Measurements from ENCODE around the gene NFIX.
"Not testable (repeated sequence)": the region's sequence is repeated elsewhere in the genome, so short reads cannot be mapped to it uniquely, and the experiment has no call there.

NFIX gene

GRCh38 chr19:12954612-12954962 is 40.7 kb upstream of the NFIX start:
- DNase-seq (ENCODE audit: insufficient read length, low spot score): no peak
- FAIRE-seq: no peak
- TF ChIP-seq, protein P1, sequence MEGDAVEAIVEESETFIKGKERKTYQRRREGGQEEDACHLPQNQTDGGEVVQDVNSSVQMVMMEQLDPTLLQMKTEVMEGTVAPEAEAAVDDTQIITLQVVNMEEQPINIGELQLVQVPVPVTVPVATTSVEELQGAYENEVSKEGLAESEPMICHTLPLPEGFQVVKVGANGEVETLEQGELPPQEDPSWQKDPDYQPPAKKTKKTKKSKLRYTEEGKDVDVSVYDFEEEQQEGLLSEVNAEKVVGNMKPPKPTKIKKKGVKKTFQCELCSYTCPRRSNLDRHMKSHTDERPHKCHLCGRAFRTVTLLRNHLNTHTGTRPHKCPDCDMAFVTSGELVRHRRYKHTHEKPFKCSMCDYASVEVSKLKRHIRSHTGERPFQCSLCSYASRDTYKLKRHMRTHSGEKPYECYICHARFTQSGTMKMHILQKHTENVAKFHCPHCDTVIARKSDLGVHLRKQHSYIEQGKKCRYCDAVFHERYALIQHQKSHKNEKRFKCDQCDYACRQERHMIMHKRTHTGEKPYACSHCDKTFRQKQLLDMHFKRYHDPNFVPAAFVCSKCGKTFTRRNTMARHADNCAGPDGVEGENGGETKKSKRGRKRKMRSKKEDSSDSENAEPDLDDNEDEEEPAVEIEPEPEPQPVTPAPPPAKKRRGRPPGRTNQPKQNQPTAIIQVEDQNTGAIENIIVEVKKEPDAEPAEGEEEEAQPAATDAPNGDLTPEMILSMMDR (IDR thresholded peaks at IDR 0.05; ENCODE audit: insufficient read depth, missing control alignments): no peak

DNA sequence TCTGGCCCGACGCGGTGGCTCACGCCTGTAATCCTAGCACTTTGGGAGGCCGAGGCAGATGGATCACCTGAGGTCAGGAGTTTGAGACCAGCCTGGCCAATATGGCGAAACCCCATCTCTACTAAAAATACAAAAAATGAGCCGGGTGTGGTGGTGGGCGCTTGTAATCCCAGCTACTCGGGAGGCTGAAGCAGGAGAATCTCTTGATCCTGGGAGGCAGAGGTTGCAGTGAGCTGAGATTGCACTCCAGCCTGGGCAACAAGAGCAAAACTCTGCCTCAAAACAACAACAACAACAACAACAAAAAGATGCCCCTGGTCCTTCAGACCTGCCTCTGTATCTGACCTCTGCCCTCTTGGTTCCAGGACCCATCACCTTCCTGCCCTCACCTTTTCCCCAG is 39.7 kb upstream of the NFIX start:
- not testable (repeated sequence) for FAIRE-seq

DNA sequence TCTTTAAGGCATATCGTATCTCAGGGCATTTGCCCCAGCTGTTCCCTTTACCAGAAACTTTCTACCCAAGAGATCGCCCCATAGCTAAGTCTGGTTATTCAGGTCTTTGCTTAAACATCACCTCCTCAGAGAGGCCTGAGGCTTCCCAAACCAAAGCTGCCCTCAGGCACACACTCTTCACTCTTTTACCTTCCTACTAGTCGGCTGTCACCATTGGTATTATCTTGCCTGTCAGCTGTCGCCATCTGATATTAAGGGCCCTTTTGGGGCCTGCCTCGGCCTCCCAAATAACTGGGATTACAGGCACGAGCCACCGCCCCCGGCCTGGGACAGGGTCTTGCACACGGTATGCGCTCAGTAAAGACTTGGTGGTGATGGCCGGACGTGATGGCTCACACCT is 39.3 kb upstream of the NFIX start:
- FAIRE-seq (no peak), DNase-seq (ENCODE audit: insufficient read length, low spot score) (no peak)
- TF ChIP-seq, protein P1 (IDR thresholded peaks at IDR 0.05; ENCODE audit: insufficient read depth, missing control alignments): no peak

More for the DNA sequence above, 39.7 kb upstream of the NFIX start:
- not testable (repeated sequence) for DNase-seq (ENCODE audit: insufficient read length, low spot score)

GRCh38 chr19:12956446-12957388 is 38.6 kb upstream of the NFIX start, which contains the start of gene GADD45GIP1:
Gene GADD45GIP1, minus strand, starts transcription at chr19:12957223. Its CDS starts 11 bp downstream, at chr19:12957212.
- TF ChIP-seq, protein P1 (IDR thresholded peaks at IDR 0.05; ENCODE audit: insufficient read depth, missing control alignments): no peak
- FAIRE-seq (no peak), DNase-seq (ENCODE audit: insufficient read length, low spot score) (peak; percentile 63)

- not testable (repeated sequence) for DNase-seq (ENCODE audit: insufficient read length, low spot score); FAIRE-seq
Observed at GRCh38 chr19:12957389-12957952, 37.8 kb upstream of the NFIX start.

DNA sequence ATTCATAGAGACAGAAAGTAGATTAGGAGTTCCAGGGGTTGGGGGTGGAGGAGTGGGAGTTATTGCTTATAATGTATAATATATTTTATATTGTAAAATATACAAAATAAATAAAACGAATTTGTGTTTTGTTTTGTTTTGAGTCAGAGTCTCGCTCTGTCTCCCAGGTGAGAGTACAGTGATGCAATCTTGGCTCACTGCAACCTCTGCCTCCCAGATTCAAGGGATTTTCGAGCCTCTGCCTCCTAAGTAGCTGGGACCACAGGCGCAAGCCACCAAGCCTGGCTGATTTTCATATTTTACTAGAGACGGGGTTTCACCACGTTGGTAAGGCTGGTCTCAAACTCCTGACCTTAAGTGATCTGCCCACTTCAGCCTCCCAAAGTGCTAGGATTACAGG is 35.8 kb upstream of the NFIX start:
- FAIRE-seq: no peak
- TF ChIP-seq, protein P1 (IDR thresholded peaks at IDR 0.05; ENCODE audit: insufficient read depth, missing control alignments): no peak
- DNase-seq (ENCODE audit: insufficient read length, low spot score): no peak

DNA sequence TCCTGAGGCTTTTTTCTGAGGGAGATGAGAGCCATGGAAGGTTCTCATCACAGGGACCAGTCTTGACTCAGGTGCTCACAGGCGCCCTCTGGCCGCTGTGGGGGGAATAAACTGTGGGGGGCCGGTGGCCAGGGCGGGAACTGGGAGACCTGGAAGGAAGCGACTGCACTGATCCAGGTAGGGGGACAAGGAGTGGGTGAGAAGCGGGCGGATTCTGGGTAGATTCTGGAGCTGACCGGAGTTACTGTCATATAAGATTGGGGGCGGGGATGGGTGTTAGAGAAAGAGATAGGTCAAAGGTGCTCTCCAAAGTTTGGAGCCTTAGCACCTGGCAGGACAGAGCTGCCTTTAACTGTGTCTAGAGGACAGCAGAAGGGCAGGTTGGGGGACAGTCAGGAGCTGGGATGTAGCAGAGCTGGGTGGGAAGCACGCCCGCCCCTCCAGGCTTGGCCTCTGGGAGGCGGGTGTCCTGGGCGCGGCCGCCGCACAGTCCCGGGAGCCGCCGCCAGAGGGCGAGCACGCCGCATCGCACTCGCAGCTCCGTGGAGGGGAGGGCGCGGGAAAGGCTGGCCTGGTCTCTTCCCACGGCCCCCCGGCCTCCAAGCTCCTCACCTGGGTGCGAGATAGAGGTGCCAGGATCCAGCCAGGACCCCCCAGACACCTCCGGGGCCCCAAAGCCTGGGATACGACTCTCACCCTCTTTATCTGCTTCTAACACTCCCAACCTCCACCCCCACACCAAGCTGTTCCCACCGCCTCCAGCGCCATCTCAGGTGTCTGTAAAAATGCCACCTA is 30.1 kb upstream of the NFIX start:
- no peak for DNase-seq (ENCODE audit: insufficient read length, low spot score)
- FAIRE-seq: no peak

More for the DNA sequence above, 30.1 kb upstream of the NFIX start:
- TF ChIP-seq, protein P1 (IDR thresholded peaks at IDR 0.05; ENCODE audit: insufficient read depth, missing control alignments): peak; percentile 80

Measured in D721Med (cell line).